Heart left ventricle (tissue), 16 donors: ENCODE results near the gene MCTP1. TPM values are rescaled to one million over a fixed set of nuclear protein-coding genes. Genes with fewer than 3 reads are reported as not detected.

ENCODE experiments used
- ATAC-seq, 4 donors: fragments of 200-7000 bp; cut with Tn5 transposase; one replicate each; pipeline ENCODE4 v1.9.1; 2020 to 2022; ENCODE audit warnings: moderate library complexity in 4 of 4, mild to moderate bottlenecking in 3 of 4, moderate number of reproducible peaks in 1 of 4
- DNase-seq, 5 donors: peaks; one replicate each; pipeline ENCODE4 v3.0.0-alpha.2; 2020
- H3K27ac ChIP-seq, 12 donors: fragments of 200-600 bp; sonication (generic) in 4 of 12; one replicate each; pipeline versions ENCODE4 v1.5.0 to v1.8.0; 2016 to 2022; ENCODE audit warnings: mild to moderate bottlenecking in 2 of 12
- H3K27me3 ChIP-seq, 9 donors: fragments of 200-600 bp; sonication (generic) in 2 of 9; one replicate each; pipeline versions ENCODE4 v1.5.1 to v1.8.0; 2016 to 2022; ENCODE audit warnings: mild to moderate bottlenecking in 3 of 9
- H3K36me3 ChIP-seq, 9 donors: fragments of 200-600 bp; sonication (generic) in 2 of 9; one replicate each; pipeline versions ENCODE4 v1.5.0 to v1.8.0; 2018 to 2022; ENCODE audit warnings: mild to moderate bottlenecking in 2 of 9
- H3K4me1 ChIP-seq, 12 donors: fragments of 200-600 bp; sonication (generic) in 4 of 12; one replicate each; pipeline versions ENCODE4 v1.5.0 to v1.8.0; 2016 to 2022; ENCODE audit warnings: mild to moderate bottlenecking in 3 of 12
- H3K4me3 ChIP-seq, 12 donors: fragments of 200-600 bp; sonication (generic) in 4 of 12; one replicate each; pipeline versions ENCODE4 v1.5.0 to v1.8.0; 2017 to 2022; ENCODE audit warnings: mild to moderate bottlenecking in 9 of 12, moderate library complexity in 4 of 12
- H3K9me3 ChIP-seq, 12 donors: fragments of 200-600 bp; sonication (generic) in 4 of 12; one replicate each; pipeline versions ENCODE4 v1.5.0 to v1.8.0; 2016 to 2022; ENCODE audit warnings: mild to moderate bottlenecking in 1 of 12
- POLR2A ChIP-seq, 2 donors: fragments of 450-650 bp; IDR thresholded peaks; one replicate each; pipeline ENCODE4 v1.6.1; 2017; ENCODE audit warnings: antibody characterized with exemption in 2 of 2, mild to moderate bottlenecking in 2 of 2, moderate library complexity in 2 of 2
- WGBS, 4 donors: extraction: QIAGEN DNeasy Blood & Tissue Kit in 2 of 4; methylation state at CpG; one replicate each; pipeline versions ENCODE4 v1.1.5 to v1.1.7; 2013 to 2018; 5-methylcytosine and 5-hydroxymethylcytosine counted together
- intact Hi-C, 10 donors: fragments of 100-400 bp; cut with DNase I; formaldehyde crosslinking; loops; one replicate each; pipeline versions ENCODE4 v1.11.1 to v1.14.2; 2022
- polyA plus RNA-seq, 2 donors: library from polyadenylated mRNA; stranded (reverse); fragments of 200-250 nt; gene quantifications; one replicate each; pipeline ENCODE4 v1.2.3, GENCODE V29; 2013
- total RNA-seq, 9 donors: library from RNA; depleted of rRNA in 2 of 9; stranded (reverse); fragments of >200 nt in 2 of 9; fragmentation: NEBNext Ultra II Directional in 3 of 9; extraction: Animal tissue kit (Norgen Biotek cat#: 25700) in 3 of 9; gene quantifications; one replicate each; pipeline versions ENCODE4 v1.1.0 to v1.2.4, GENCODE V29; 2016 to 2023
- TF ChIP-seq, protein P1 (sequence below), 12 donors: fragments of 200-600 bp; sonication (generic) in 4 of 12; IDR thresholded peaks; one replicate each; pipeline versions ENCODE4 v1.5.0 to v1.8.0; 2018 to 2022; ENCODE audit warnings: antibody characterized with exemption in 12 of 12, mild to moderate bottlenecking in 5 of 12
- donor health status: ischemic (EF 13 %, LVEDD 7.1; RV severe dilation, severe dysfunction).
- donor health status: healthy with polysubstance abuse.
- donor health status: DM: no; HTN: yes; CAD: no.
- donor health status: DM: no; HTN: no; CAD: no.
- donor health status: ischemic (EF 25% LVEDD 6.9; RV normal size, moderate dysfunction).
- donor health status: ischemic (EF 25% LVEDD 5.7; RV mildly dilated, moderate dysfunction).
- donor health status: healthy.
- donor health status: DM: yes; HTN: yes; CAD: no.
- donor health status: ischemic (EF 35%, LVEDD 5.7; RV mildly dilated, moderate dysfunction).
- donor health status: nonischemic (EF 11% LVEDD 7.7; RV severe dilation, severe dysfunction).
- donor health status: DM: yes; HTN: yes; CAD: no.
- donor health status: PGD.
- donor health status: ischemic (EF 29% LVEDD 5.4; RV normal size, mild dysfunction).
- donor health status: nonischemic (EF 23%, LVEDD 6.1; RV moderate dilation, normal function).

The MCTP1 gene
- total and polyA plus RNA-seq, 11 donors: 0.91 to 28.4 (median 6.1) TPM

DNA sequence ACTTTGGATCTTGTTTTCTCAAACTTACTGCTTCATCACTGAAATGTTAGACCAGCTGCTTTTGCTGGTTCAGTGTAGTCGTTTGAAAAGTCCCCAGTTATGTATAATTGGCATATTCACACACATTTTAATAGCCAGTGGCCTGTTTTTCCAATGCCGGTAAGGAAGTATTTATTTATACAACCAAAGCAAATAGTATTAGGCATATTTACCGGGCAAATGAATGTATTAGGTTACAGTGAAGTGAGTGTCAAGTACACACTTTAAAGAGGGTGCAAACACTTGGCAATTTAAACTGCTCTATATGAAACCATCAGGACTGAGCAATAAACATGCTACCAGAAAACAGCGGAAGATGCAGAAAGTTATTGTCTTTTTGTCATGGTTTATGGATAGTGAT is 242.9 kb downstream of the MCTP1 start:
- WGBS, 4 donors: 75 to 87% (median 84%) methylated on average over 4 of the region's 4 CpGs
- intact Hi-C loops: no loop called here

GRCh38 chr5:95035891-95036685 is 248.8 kb downstream of the MCTP1 start:
- H3K27ac ChIP-seq: no peak overlapping the region
- H3K4me3 ChIP-seq: no peak overlapping the region
- intact Hi-C loops: no loop called here
- no peaks in the 10 kb centered on the region for H3K36me3 ChIP-seq
- no peak for DNase-seq
- 69 to 79% (median 71%) methylated on average over 7 of the region's 7 CpGs for WGBS, 4 donors
- ATAC-seq: no peak
- H3K9me3 ChIP-seq: peaks cover 0 to 47% (median 2%) of the 10 kb centered on the region in 12 donors
- peaks cover 0 to 8% (median 0%) of the 10 kb centered on the region in 12 donors for H3K4me1 ChIP-seq
- no peaks in the 10 kb centered on the region for H3K27me3 ChIP-seq
- TF ChIP-seq, protein P1, sequence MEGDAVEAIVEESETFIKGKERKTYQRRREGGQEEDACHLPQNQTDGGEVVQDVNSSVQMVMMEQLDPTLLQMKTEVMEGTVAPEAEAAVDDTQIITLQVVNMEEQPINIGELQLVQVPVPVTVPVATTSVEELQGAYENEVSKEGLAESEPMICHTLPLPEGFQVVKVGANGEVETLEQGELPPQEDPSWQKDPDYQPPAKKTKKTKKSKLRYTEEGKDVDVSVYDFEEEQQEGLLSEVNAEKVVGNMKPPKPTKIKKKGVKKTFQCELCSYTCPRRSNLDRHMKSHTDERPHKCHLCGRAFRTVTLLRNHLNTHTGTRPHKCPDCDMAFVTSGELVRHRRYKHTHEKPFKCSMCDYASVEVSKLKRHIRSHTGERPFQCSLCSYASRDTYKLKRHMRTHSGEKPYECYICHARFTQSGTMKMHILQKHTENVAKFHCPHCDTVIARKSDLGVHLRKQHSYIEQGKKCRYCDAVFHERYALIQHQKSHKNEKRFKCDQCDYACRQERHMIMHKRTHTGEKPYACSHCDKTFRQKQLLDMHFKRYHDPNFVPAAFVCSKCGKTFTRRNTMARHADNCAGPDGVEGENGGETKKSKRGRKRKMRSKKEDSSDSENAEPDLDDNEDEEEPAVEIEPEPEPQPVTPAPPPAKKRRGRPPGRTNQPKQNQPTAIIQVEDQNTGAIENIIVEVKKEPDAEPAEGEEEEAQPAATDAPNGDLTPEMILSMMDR (IDR thresholded peaks at IDR 0.05): no peak
- no peak for TF ChIP-seq POLR2A (IDR thresholded peaks at IDR 0.05)

More for the DNA sequence above, 242.9 kb downstream of the MCTP1 start:
- TF ChIP-seq POLR2A (IDR thresholded peaks at IDR 0.05): no peak
- TF ChIP-seq, protein P1 (IDR thresholded peaks at IDR 0.05): no peak
- ATAC-seq (no peak), DNase-seq (no peak)
- Histone ChIP-seq H3K27ac (no peak overlapping the region), H3K9me3 (peaks cover 0 to 11% (median 0%) of the 10 kb centered on the region in 12 donors), H3K4me3 (no peak overlapping the region), H3K4me1 (peaks cover 0 to 32% (median 2%) of the 10 kb centered on the region in 12 donors), H3K36me3 (no peaks in the 10 kb centered on the region), H3K27me3 (no peaks in the 10 kb centered on the region)

- TF ChIP-seq, protein P1 (IDR thresholded peaks at IDR 0.05): no peak
- no peak for TF ChIP-seq POLR2A (IDR thresholded peaks at IDR 0.05)
- no peak overlapping the region for H3K4me3 ChIP-seq
- 52 to 71% (median 69%) methylated on average over 1 of the region's 1 CpG for WGBS, 4 donors
- intact Hi-C loops: no loop called here
- DNase-seq (no peak), ATAC-seq (no peak)
- H3K36me3 ChIP-seq: no peaks in the 10 kb centered on the region
- no peak overlapping the region for H3K27ac ChIP-seq
- no peaks in the 10 kb centered on the region for H3K27me3 ChIP-seq
- peaks cover 0 to 26% (median 0%) of the 10 kb centered on the region in 12 donors for H3K4me1 ChIP-seq
- peaks cover 0 to 40% (median 2%) of the 10 kb centered on the region in 12 donors for H3K9me3 ChIP-seq
These were observed 252.1 kb downstream of the MCTP1 start for GRCh38 chr5:95032801-95033200.

- ATAC-seq (no peak), DNase-seq (no peak)
- Histone ChIP-seq H3K9me3 (peaks cover 0 to 38% (median 2%) of the 10 kb centered on the region in 12 donors), H3K27me3 (no peaks in the 10 kb centered on the region), H3K4me3 (no peak overlapping the region), H3K4me1 (peaks cover 0 to 32% (median 2%) of the 10 kb centered on the region in 12 donors), H3K36me3 (no peaks in the 10 kb centered on the region), H3K27ac (no peak overlapping the region)
- 83 to 88% (median 84%) methylated on average over 9 of the region's 9 CpGs for WGBS, 4 donors
- no peak for TF ChIP-seq POLR2A (IDR thresholded peaks at IDR 0.05)
- TF ChIP-seq, protein P1 (IDR thresholded peaks at IDR 0.05): no peak
- intact Hi-C loops: no loop called here
These were observed 255.1 kb downstream of the MCTP1 start for GRCh38 chr5:95029569-95030366.
